ENCODE results near the gene CEMIP2.

- TF ChIP-seq CTCF (conservative IDR thresholded peaks at IDR 0.05; ENCODE audit: low read depth, low read length) = no peak
- no peak for TF ChIP-seq EZH2 (IDR thresholded peaks at IDR 0.05; ENCODE audit: low read length, unreplicated experiment)
These were observed 13.1 kb upstream of the CEMIP2 start for GRCh38 chr9:71781391-71781790.
